HCT116 (cell line): ENCODE data around the gene TPP1. TPM values are rescaled to one million over a fixed set of nuclear protein-coding genes. Genes with fewer than 3 reads are reported as not detected.

Experiments
- ATAC-seq: fragments of 200-7000 bp; cut with Tn5 transposase; 2 replicates; pipeline ENCODE4 v1.9.1; 2020; ENCODE audit warnings: mild to moderate bottlenecking, moderate library complexity
- BruUV-seq: library from RNA; stranded (reverse); fragments of 400-500 nt; replicated peaks from 2 replicates; lab custom pipeline; 2021; lab: Mats Ljungman, UMichigan
- CTCF ChIA-PET: fragments of 300-600 bp; sonication (Branson Sonifier 250); formaldehyde crosslinking; loops from one replicate; lab custom pipeline; 2021; ENCODE audit warnings: antibody characterized with exemption; lab: Charles Lee
- POLR2A ChIA-PET: fragments of 300-600, 350-600 bp; sonication (Branson Sonifier 250); formaldehyde crosslinking; loops from one replicate; lab custom pipeline; 2021; ENCODE audit warnings: antibody characterized with exemption; lab: Charles Lee
- RAD21 ChIA-PET, 2 experiments: fragments of 300-600 bp; sonication (Branson Sonifier 250); formaldehyde crosslinking; loops; one replicate each; lab custom pipeline; 2023; ENCODE audit warnings: low total read pairs in 2 of 2; ENCODE audit not compliant: uncharacterized antibody in 2 of 2, unreplicated experiment in 2 of 2, low non-redundant PET in 1 of 2; lab: Charles Lee
- DNase-seq: peaks from one replicate; pipeline ENCODE4 v3.0.0-alpha.2; 2010; ENCODE audit warnings: low read depth, low spot score
- H2AFZ ChIP-seq: fragments of 200-600 bp; shearing (Covaris generic), sonication (generic); 2 replicates; pipeline ENCODE4 v1.6.1; 2017; ENCODE audit warnings: low read depth, mixed run types, mixed read lengths, antibody characterized with exemption, low read length; ENCODE audit not compliant: poor library complexity, severe bottlenecking
- H3K27ac ChIP-seq: 2 replicates; pipeline ENCODE4 v1.5.1; 2012; ENCODE audit warnings: low read depth, low read length
- H3K27me3 ChIP-seq: fragments of 200-600 bp; sonication (generic); 2 replicates; pipeline ENCODE4 v1.6.1; 2016; ENCODE audit warnings: mixed run types, low read length, mixed read lengths; ENCODE audit not compliant: insufficient read depth
- H3K36me3 ChIP-seq, 2 experiments: fragments of 200-500 bp in 1 of 2; fragments of 200-600 bp in 1 of 2; sonication (Bioruptor generic) in 1 of 2; sonication (generic) in 1 of 2; 2 replicates each; pipeline versions ENCODE4 v1.5.1 to v1.6.1; 2014 to 2016; ENCODE audit warnings: low read length in 2 of 2, inconsistent platforms in 1 of 2, mixed read lengths in 1 of 2, mixed run types in 1 of 2; ENCODE audit not compliant: insufficient read depth in 2 of 2, control insufficient read depth in 1 of 2
- H3K4me1 ChIP-seq, 2 experiments: fragments of 200-600 bp in 1 of 2; sonication (generic) in 1 of 2; 2 replicates each; pipeline versions ENCODE4 v1.5.1 to v1.6.1; 2012 to 2017; ENCODE audit warnings: low read length in 2 of 2, inconsistent platforms in 1 of 2, mild to moderate bottlenecking in 1 of 2, mixed read lengths in 1 of 2, mixed run types in 1 of 2, moderate library complexity in 1 of 2; ENCODE audit not compliant: insufficient read depth in 2 of 2, control insufficient read depth in 1 of 2
- H3K4me2 ChIP-seq: fragments of 200-600 bp; sonication (generic); 2 replicates; pipeline ENCODE4 v1.6.1; 2017; ENCODE audit warnings: mixed run types, low read length, mixed read lengths
- H3K4me3 ChIP-seq, 2 experiments: fragments of 200-600 bp in 1 of 2; sonication (generic) in 1 of 2; replicated peaks in 1 of 2; 2 replicates each; pipeline ENCODE4 v1.5.1; 2011 to 2016; ENCODE audit warnings: low read length in 2 of 2, control low read depth in 1 of 2, low read depth in 1 of 2, mild to moderate bottlenecking in 1 of 2, mixed read lengths in 1 of 2, mixed run types in 1 of 2
- H3K79me2 ChIP-seq: fragments of 200-600 bp; sonication (generic); 2 replicates; pipeline ENCODE4 v1.6.1; 2017; ENCODE audit warnings: mild to moderate bottlenecking, mixed run types, low read length, moderate library complexity, mixed read lengths; ENCODE audit not compliant: insufficient read depth
- H3K9ac ChIP-seq: fragments of 200-600 bp; sonication (generic); 2 replicates; pipeline ENCODE4 v1.6.1; 2016; ENCODE audit warnings: low read length, mixed read lengths
- H3K9me2 ChIP-seq: fragments of 200-600 bp; sonication (generic), shearing (Covaris generic); 2 replicates; pipeline ENCODE4 v1.6.1; 2017; ENCODE audit warnings: mixed run types, mild to moderate bottlenecking, moderate library complexity; ENCODE audit not compliant: insufficient read depth
- H3K9me3 ChIP-seq, 2 experiments: fragments of 200-500 bp in 1 of 2; fragments of 200-600 bp in 1 of 2; sonication (Bioruptor generic) in 1 of 2; sonication (generic) in 1 of 2; 2 replicates each; pipeline ENCODE4 v1.6.1; 2014 to 2017; ENCODE audit warnings: low read length in 2 of 2, mixed read lengths in 2 of 2, inconsistent platforms in 1 of 2, low read depth in 1 of 2, mild to moderate bottlenecking in 1 of 2, mixed run types in 1 of 2, moderate library complexity in 1 of 2; ENCODE audit not compliant: control insufficient read depth in 1 of 2, insufficient read depth in 1 of 2
- H4K20me1 ChIP-seq: fragments of 200-600 bp; sonication (generic), shearing (Covaris generic); 2 replicates; pipeline ENCODE4 v1.6.1; 2017; ENCODE audit warnings: mixed run types, mild to moderate bottlenecking, moderate library complexity; ENCODE audit not compliant: insufficient read depth
- ATF3 ChIP-seq: IDR thresholded peaks from 2 replicates; pipeline ENCODE4 v1.6.1; 2012
- CBX3 ChIP-seq: IDR thresholded peaks from 2 replicates; pipeline ENCODE4 v1.6.1; 2012; ENCODE audit warnings: low read depth
- CEBPB ChIP-seq: IDR thresholded peaks from 2 replicates; pipeline ENCODE4 v1.6.1; 2012; ENCODE audit warnings: low read depth
- CTCF ChIP-seq, 3 experiments: fragments of 200-600 bp in 1 of 3; sonication (generic) in 1 of 3; IDR thresholded peaks in 2 of 3; conservative IDR thresholded peaks in 1 of 3; 2 replicates each; pipeline ENCODE4 v1.5.1; 2012 to 2017; ENCODE audit warnings: low read depth in 2 of 3, low read length in 2 of 3, antibody characterized with exemption in 1 of 3, borderline replicate concordance in 1 of 3, control low read depth in 1 of 3, mild to moderate bottlenecking in 1 of 3, mixed read lengths in 1 of 3, mixed run types in 1 of 3, moderate library complexity in 1 of 3; ENCODE audit not compliant: insufficient read depth in 1 of 3
- ELF1 ChIP-seq: IDR thresholded peaks from 2 replicates; pipeline ENCODE4 v1.6.1; 2012; ENCODE audit warnings: low read depth, borderline replicate concordance
- EZH2 ChIP-seq: fragments of 200-600 bp; sonication (generic); IDR thresholded peaks from 2 replicates; pipeline ENCODE4 v1.6.1; 2017; ENCODE audit warnings: antibody characterized with exemption, mixed run types
- EZH2phosphoT487 ChIP-seq: fragments of 200-600 bp; IDR thresholded peaks from 2 replicates; pipeline ENCODE4 v1.6.1; 2018; ENCODE audit warnings: antibody characterized with exemption, borderline replicate concordance
- JUND ChIP-seq: IDR thresholded peaks from 2 replicates; pipeline ENCODE4 v1.6.1; 2012
- POLR2A ChIP-seq: IDR thresholded peaks from 2 replicates; pipeline ENCODE4 v1.7.0; 2011; ENCODE audit warnings: borderline replicate concordance; ENCODE audit not compliant: insufficient read depth, insufficient read length; ENCODE audit errors: extremely low read depth
- RAD21 ChIP-seq: IDR thresholded peaks from 2 replicates; pipeline ENCODE4 v1.6.1; 2012; ENCODE audit warnings: low read depth, mild to moderate bottlenecking
- REST ChIP-seq: IDR thresholded peaks from 2 replicates; pipeline ENCODE4 v1.6.1; 2012; ENCODE audit warnings: low read depth
- SP1 ChIP-seq: IDR thresholded peaks from 2 replicates; pipeline ENCODE4 v1.6.1; 2012; ENCODE audit warnings: low read depth
- SRF ChIP-seq: IDR thresholded peaks from 2 replicates; pipeline ENCODE4 v1.6.1; 2012; ENCODE audit warnings: low read depth
- TCF7L2 ChIP-seq: IDR thresholded peaks from 2 replicates; pipeline ENCODE4 v1.7.0; 2011; ENCODE audit warnings: borderline replicate concordance, inconsistent platforms; ENCODE audit not compliant: insufficient read depth, insufficient read length; ENCODE audit errors: extremely low read depth
- YY1 ChIP-seq: IDR thresholded peaks from 2 replicates; pipeline ENCODE4 v1.6.1; 2011; ENCODE audit warnings: low read length, low read depth, moderate library complexity, mild to moderate bottlenecking; ENCODE audit not compliant: insufficient replicate concordance; ENCODE audit errors: extremely low read depth
- ZBTB33 ChIP-seq: IDR thresholded peaks from 2 replicates; pipeline ENCODE4 v1.6.1; 2011; ENCODE audit warnings: mild to moderate bottlenecking, low read length, moderate library complexity; ENCODE audit not compliant: insufficient replicate concordance; ENCODE audit errors: extremely low read depth
- ZFX ChIP-seq: fragments of 450-650 bp; IDR thresholded peaks from 2 replicates; pipeline ENCODE4 v1.6.1; 2017
- ZNF274 ChIP-seq: fragments of 200-500 bp; sonication (Bioruptor generic); IDR thresholded peaks from 2 replicates; pipeline ENCODE4 v1.6.1; 2014; ENCODE audit warnings: mild to moderate bottlenecking, low read depth, low read length, inconsistent platforms
- intact Hi-C: fragments of 100-400 bp; cut with micrococcal nuclease; formaldehyde crosslinking; loops from 2 replicates; pipeline ENCODE4 v1.10.0; 2022
- total RNA-seq: library from RNA; stranded (reverse); gene quantifications from one replicate; pipeline ENCODE4 v1.2.1, GENCODE V29; 2021; ENCODE audit not compliant: unreplicated experiment

The TPP1 gene
- total RNA-seq, 1 experiment from 2014 or later: 44.7 TPM

GRCh38 chr11:6570691-6571427 is 48.4 kb downstream of the TPP1 start:
- Histone ChIP-seq H3K4me2 (no peak overlapping the region), H3K27me3 (no peaks in the 10 kb centered on the region), H3K79me2 (no peaks in the 10 kb centered on the region), H3K9ac (no peak overlapping the region), H3K4me1 (no peaks in the 10 kb centered on the region), H3K9me2 (no peaks in the 10 kb centered on the region), H4K20me1 (no peaks in the 10 kb centered on the region), H3K4me3 (no peak overlapping the region), H2AFZ (no peak overlapping the region), H3K9me3 (no peaks in the 10 kb centered on the region), H3K27ac (no peak overlapping the region), H3K36me3 (no peaks in the 10 kb centered on the region)
- no TSS peak for BruUV-seq
- CTCF ChIA-PET: no interaction called here
- TF ChIP-seq JUND (no peak), CEBPB (no peak), TCF7L2 (no peak), ATF3 (no peak), YY1 (no peak), ZFX (no peak), CBX3 (no peak), CTCF (IDR thresholded peaks at IDR 0.05 in 2 of 3, conservative IDR thresholded peaks at IDR 0.05 in 1 of 3; ENCODE audit: borderline replicate concordance in 1 of 3, insufficient read depth in 1 of 3, low read depth in 2 of 3, low read length in 2 of 3) (no peak), ZNF274 (no peak), ZBTB33 (no peak), POLR2A (no peak), EZH2phosphoT487 (no peak), RAD21 (no peak), EZH2 (no peak), SP1 (no peak), REST (no peak), ELF1 (no peak), SRF (no peak)
- POLR2A ChIA-PET: no interaction called here
- DNase-seq (no peak), ATAC-seq (no peak)
- intact Hi-C loops: no loop called here
- RAD21 ChIA-PET: no interaction called here
